Subcutaneous adipose tissue (tissue), 4 donors: Measurements from ENCODE around the gene TIGD7. TPM values are rescaled to one million over a fixed set of nuclear protein-coding genes. Genes with fewer than 3 reads are reported as not detected.

Experiments used
- total RNA-seq, 4 donors: library from RNA; depleted of rRNA; stranded (reverse); fragments of >200 nt; gene quantifications; one replicate each; pipeline ENCODE4 v1.1.0, GENCODE V29; 2016
- TF ChIP-seq, protein P1 (sequence below): fragments of 450-650 bp; IDR thresholded peaks from one replicate; pipeline ENCODE4 v1.5.1; 2016; ENCODE audit warnings: low read depth, mild to moderate bottlenecking, control low read depth, antibody characterized with exemption, moderate library complexity

Gene TIGD7
- total RNA-seq, 4 donors from 2014 or later = 3.6 to 7.3 (median 5.2) TPM

DNA sequence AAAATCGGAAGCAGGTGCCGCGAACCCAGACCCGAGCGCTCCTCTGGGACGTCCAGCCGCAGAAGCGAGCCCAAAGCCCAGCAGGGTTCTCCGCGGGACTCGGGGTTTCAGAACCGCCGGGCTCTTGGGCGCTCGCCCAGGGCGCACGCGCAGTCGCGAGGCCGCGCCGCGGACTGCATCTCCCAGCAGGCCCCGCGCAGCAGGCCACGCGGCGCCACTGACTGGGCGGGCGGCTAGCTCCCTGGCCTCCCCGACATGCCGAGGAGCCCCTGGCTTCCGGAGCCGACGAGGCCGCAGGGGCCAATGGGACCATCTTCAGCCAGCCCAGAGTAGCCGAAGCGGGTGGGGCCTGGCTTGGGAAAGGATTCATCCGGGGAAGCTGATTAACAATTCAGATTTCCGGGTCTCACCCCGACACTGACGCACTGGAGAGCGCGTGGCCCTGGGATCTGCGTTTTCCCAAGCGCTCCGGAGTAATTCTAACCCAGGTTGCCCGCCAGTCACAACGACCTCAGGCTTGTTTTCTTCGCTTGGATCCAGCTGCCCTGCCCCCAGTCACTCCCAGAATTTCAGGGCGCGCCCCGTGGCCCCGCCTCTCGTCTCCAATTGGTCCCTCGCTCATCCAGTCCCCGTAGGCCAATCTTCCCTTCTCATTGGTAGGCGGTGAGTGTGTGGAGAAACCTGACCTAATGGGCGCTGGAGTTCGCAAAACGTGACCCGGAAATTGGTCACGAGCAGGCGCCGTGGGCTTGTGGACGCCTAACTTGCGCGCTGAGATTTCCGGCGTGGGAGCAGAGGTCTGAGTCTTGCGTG is 22.3 kb downstream of the TIGD7 start, which contains the start of gene ZNF263:
TSS of gene ZNF263 (plus strand) at position 762 of the 813 bp plus-strand sequence. CDS start 328 bp downstream, outside the sequence.
- TF ChIP-seq, protein P1, sequence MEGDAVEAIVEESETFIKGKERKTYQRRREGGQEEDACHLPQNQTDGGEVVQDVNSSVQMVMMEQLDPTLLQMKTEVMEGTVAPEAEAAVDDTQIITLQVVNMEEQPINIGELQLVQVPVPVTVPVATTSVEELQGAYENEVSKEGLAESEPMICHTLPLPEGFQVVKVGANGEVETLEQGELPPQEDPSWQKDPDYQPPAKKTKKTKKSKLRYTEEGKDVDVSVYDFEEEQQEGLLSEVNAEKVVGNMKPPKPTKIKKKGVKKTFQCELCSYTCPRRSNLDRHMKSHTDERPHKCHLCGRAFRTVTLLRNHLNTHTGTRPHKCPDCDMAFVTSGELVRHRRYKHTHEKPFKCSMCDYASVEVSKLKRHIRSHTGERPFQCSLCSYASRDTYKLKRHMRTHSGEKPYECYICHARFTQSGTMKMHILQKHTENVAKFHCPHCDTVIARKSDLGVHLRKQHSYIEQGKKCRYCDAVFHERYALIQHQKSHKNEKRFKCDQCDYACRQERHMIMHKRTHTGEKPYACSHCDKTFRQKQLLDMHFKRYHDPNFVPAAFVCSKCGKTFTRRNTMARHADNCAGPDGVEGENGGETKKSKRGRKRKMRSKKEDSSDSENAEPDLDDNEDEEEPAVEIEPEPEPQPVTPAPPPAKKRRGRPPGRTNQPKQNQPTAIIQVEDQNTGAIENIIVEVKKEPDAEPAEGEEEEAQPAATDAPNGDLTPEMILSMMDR = no peak

DNA sequence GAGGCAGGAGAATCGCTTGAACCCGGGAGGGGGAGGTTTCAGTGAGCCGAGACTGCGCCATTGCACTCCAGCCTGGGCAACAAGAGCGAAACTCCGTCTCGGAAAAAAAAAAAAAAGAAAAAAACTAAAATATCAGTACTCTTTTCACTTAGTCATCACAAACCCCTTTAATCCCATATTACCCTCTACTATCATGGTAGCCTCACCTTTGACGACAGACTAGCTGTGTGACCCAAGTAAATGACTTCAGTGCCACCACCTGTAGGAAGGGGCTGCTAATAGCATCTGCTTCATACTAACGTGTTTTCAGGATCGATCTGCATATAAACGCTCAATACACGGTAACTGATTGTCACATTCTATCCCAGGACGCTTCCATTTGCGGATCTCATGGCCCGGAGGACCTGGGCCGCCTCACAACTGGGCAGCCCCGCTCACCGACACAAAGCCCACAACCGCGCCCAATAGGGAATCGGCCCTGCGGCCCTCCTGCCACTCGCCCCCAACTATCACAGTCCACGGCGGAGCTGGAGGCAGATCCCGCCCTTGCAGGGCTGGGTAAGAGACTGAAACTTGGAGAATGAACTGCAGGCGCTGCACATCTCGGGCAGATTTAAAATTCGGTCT is 23.0 kb downstream of the TIGD7 start:
- TF ChIP-seq, protein P1 = no peak

DNA sequence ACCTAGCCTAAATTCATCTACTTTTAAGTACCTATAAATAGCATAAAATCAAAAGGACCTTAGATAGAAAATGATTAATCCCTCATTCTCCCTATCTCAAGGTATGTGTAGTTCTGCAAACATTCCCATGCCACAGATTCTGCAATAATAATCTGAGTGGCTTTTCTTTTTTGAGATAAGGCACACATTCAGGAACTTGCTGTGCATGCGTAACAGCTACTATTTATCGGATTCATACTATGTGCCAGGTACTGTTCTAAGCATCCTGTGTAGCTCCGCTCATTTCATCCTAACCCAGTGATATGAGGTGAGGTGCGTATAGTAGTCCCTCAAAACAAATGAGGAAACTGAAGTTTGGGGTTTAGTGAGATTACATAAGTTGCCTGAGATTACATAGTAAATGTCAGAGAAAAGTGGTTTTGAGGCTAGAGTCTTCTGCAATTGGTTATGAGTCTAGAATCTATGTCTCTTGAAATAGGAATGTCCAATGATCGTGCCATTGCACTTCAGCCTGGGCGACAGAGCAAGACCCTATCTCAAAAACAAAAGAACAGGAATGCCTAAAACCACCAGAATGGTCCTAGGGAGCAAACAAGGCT is 23.9 kb downstream of the TIGD7 start:
- TF ChIP-seq, protein P1 = no peak

DNA sequence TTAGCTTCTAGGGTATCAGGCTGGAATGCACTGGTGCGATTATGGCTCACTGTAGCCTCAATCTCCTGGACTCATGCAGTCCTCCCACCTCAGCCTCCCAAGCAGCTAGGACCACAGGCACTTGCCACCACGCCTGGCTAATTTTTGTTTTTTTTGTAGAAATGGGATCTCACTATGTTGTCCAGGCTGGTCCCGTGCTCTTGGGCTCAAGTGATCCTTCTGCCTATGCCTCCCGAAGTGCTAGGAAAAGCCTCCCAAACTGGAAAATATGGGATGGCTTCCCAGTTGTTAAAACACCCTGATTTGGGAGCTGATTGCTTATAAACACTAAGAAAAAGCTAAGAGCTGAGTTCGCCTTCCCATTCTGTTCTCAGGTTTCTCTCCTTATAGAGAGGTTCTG is 28.6 kb downstream of the TIGD7 start:
- TF ChIP-seq, protein P1 = no peak

DNA sequence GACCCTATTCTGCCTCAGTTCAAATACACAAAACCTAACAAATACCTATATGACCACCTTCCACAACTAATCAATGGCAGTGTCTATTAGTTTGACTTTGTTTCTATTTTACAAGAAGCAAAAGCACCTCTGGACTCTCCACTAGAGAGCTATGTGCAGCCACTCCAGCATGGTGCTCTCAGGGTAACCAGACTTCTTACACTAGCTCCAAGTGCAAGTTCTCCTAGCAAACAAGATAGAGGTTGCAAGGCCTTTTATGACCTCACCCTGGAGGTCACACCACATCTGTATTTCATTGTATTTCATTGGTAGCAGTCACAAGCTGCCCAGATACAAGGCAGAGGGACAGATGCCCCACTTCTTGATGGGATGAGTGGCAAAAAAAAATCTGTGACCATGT is 30.3 kb downstream of the TIGD7 start:
- TF ChIP-seq, protein P1 = no peak

DNA sequence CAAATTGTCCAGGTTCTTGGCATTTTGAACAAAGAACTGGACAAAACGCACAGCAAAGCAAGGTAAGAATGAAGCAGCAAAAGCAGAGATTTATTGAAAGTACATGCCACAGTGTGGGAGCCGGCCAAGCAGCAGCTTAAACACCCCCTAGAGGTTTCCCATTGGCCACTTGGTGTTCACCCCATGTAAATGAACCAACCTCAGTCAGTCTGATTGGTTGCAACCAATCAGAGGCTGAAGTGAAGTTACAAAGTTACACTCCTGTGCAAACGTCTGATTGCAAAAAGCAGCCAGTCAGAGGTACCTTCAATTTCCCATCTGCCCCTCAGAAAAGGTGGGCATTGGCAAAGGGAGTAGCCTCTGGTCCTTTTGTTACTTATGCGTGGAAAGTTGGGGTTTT is 30.7 kb downstream of the TIGD7 start:
- TF ChIP-seq, protein P1 = no peak

DNA sequence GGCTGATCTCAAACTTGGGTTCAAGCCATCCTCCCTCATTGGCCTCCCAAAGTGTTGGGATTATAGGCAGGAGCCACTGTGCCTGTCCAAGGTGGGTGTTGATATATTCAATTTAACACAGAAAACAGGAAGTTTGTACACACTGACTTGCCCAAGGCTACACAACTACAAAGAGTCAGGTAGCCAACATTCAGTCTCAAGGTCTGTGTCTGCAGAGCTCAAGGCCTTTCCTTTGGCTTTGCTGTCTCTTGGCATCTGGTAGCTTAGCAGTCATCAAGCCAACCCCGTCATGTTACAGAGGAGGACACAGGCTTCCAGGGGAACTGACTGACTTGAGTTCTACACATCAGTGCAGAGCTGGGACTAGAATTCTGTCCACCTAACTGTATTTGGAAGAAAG is 36.9 kb downstream of the TIGD7 start:
- TF ChIP-seq, protein P1 = no peak
